H7 (cell line): ENCODE data around the gene LYSET. TPM values are rescaled to one million over a fixed set of nuclear protein-coding genes. Genes with fewer than 3 reads are reported as not detected.

Experiments
- DNase-seq: peaks from one replicate; pipeline ENCODE4 v3.0.0; 2012
- H3K27me3 ChIP-seq: 2 replicates; pipeline ENCODE4 v1.6.0; 2011; ENCODE audit warnings: mild to moderate bottlenecking, low read length; ENCODE audit not compliant: control insufficient read depth, insufficient read depth
- H3K36me3 ChIP-seq: replicated peaks from 2 replicates; pipeline ENCODE4 v1.5.1; 2011; ENCODE audit warnings: low read length; ENCODE audit not compliant: control insufficient read depth, insufficient read depth
- H3K4me3 ChIP-seq: 2 replicates; pipeline ENCODE4 v1.5.1; 2011; ENCODE audit warnings: low read depth, mild to moderate bottlenecking, control low read depth, low read length, moderate library complexity; ENCODE audit not compliant: insufficient read depth
- total RNA-seq: library from RNA; depleted of rRNA; stranded (reverse); fragments of >200 nt; shearing (Covaris generic); gene quantifications from 2 replicates; pipeline ENCODE4 v1.2.3, GENCODE V29; 2014

LYSET gene
- total RNA-seq, 1 experiment from 2014 or later: 13.9 TPM

DNA sequence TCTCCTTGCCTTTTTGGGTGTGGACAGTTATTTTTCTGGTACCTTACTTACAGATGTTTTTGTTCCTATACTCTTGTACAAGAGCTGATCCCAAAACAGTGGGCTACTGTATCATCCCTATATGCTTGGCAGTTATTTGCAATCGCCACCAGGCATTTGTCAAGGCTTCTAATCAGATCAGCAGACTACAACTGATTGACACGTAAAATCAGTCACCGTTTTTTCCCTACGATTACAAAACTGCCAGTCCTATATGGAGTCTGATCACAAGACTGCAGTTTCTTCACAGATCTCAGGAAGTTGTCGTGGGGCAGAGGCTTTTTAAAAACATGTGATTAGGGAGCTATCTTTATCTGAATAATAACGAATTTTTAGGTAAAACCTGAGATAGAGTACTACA, 1.3 kb downstream of the LYSET start:
- H3K36me3 ChIP-seq: peaks cover 3% of the 10 kb centered on the region; the same call in 1 of the 2 replicates
- H3K27me3 ChIP-seq: no peaks in the 10 kb centered on the region
- DNase-seq: no peak
- no peak overlapping the region for H3K4me3 ChIP-seq

GRCh38 chr14:93186956-93187355, 1.8 kb downstream of the LYSET start:
- DNase-seq: no peak
- peaks cover 3% of the 10 kb centered on the region; the same call in 1 of the 2 replicates for H3K36me3 ChIP-seq
- no peak overlapping the region for H3K4me3 ChIP-seq
- no peaks in the 10 kb centered on the region for H3K27me3 ChIP-seq

DNA sequence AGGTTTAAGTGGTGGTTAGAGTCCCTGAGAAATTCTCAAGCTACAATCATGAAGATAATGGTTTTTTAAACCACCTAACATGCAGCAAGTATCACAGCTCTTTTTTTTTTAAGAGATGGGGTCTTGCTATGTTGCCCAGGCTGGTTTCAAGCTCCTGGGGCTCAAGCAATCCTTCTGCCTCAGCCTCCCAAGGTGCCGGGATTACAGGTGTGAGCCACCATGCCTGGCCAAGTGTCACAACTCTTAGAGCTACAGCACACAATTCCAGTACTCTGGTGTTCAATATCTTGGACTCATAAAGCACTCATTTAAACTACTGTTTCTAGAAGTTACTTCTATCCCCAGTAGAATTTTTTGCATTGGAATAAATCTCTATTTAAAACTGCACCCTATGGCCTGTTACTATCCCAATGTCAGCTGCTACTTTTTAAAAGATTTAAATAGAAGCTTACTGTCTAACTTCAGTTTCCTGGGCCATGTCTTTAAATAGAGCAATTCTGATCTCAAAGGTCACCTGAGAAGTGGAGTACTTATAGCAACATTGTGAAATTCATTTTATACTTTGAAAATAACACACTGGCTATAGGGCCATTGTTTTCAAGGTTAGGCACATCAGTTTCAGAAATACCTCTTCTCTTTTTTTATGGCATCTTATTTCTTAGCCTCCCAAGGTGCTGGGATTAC, 10.3 kb downstream of the LYSET start:
- Histone ChIP-seq H3K36me3 (no peaks in the 10 kb centered on the region), H3K4me3 (no peak overlapping the region), H3K27me3 (no peaks in the 10 kb centered on the region)
- DNase-seq: no peak

GRCh38 chr14:93199031-93199430, 13.9 kb downstream of the LYSET start:
- Histone ChIP-seq H3K4me3 (no peak overlapping the region), H3K27me3 (no peaks in the 10 kb centered on the region), H3K36me3 (no peaks in the 10 kb centered on the region)
- DNase-seq: no peak

GRCh38 chr14:93200553-93200952, 15.4 kb downstream of the LYSET start:
- no peaks in the 10 kb centered on the region for H3K36me3 ChIP-seq
- no peak for DNase-seq
- no peak overlapping the region for H3K4me3 ChIP-seq
- H3K27me3 ChIP-seq: no peaks in the 10 kb centered on the region

DNA sequence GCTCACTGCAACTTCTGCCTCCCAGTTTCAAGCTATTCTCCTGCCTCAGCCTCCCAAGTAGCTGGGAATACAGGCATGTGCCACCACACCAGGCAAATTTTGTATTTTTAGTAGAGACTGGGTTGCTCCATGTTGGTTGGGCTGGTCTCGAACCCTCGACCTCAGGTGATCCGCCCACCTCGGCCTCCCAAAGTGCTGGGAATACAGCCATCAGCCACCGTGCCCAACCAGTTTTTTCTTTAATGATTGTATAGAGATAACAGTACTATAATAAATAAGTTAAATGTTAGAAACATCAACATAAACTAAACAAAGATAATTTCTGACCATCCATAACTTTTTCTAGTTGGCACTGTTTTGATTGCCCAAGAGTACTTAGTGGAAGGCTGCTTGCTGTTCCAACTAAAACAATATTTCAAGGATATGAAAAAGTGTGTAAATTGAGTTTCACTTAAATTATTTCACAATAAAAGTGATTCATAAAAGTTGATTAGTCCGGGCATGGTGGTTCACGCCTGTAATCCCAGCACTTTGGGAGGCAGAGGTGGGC, 16.1 kb downstream of the LYSET start:
- H3K36me3 ChIP-seq: no peaks in the 10 kb centered on the region
- H3K27me3 ChIP-seq: no peaks in the 10 kb centered on the region
- DNase-seq: no peak
- no peak overlapping the region for H3K4me3 ChIP-seq

DNA sequence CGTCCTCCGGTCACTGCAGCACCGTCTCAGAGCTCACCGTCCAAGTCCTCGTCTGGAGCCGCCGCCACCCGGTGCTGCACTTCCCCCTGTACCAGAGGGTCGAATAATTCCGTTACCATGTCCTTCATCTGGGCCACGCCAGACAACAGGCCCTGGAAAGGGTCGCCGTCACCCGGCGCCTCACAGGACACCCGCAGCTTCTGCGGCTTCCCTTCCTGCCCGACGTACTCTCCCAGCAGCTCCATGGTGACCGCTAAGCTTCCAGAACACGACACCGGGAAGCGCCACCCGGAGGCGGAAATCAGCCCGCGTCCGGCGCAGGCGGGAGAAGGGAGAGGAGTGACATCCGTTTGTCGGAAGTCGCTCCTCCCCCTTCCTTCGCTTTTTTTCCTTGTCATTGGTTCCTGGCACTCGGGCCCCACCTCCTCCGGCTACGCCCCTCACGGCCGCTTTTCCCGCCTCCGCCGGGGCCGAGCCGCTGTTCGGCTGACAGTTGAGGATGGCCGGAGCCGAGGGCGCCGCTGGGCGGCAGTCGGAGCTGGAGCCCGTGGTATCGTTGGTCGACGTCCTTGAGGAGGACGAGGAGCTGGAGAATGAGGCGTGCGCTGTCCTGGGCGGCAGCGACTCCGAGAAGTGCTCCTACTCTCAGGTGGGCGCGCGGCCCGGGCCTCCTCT, 21.8 kb downstream of the LYSET start, which contains the start of the genes GON7 and UBR7:
Gene GON7 (minus strand): TSS at position 273 of the 675 bp plus-strand sequence. CDS start 28 bp downstream, at position 245.
Gene UBR7 (plus strand): TSS at position 464 of the 675 bp plus-strand sequence. CDS start 36 bp downstream, at position 500.
- Histone ChIP-seq H3K4me3 (peak within 1 kb of the TSS; percentile 91), H3K36me3 (no peaks in the 10 kb centered on the region; the same call in none of the 2 replicates), H3K27me3 (no peaks in the 10 kb centered on the region)
- DNase-seq: peak; percentile 97

GRCh38 chr14:93207468-93208308, 22.6 kb downstream of the LYSET start:
- Histone ChIP-seq H3K4me3 (peak overlapping the region; percentile 91), H3K36me3 (no peaks in the 10 kb centered on the region; the same call in none of the 2 replicates), H3K27me3 (no peaks in the 10 kb centered on the region)
- DNase-seq: peak; percentile 79

DNA sequence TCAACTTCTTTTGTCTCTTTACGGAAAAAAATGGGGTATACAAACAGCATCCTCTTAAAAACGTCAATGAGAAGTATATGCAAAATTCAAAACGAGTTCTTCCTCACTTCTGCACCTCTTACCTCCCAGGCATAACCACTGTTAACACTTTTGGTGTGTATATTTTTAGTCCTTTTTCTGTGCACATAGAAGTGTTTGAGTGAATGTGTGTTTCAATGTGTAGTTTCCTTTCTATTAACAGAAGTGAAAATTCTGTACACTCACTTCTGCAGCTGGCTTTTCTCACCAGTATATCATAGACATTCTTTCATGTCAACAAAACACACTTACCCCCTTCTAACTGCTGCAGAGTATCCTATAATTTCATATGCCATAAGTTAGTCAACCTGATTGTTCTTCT, 27.3 kb downstream of the LYSET start:
- Histone ChIP-seq H3K36me3 (peaks cover 1% of the 10 kb centered on the region), H3K4me3 (no peak overlapping the region), H3K27me3 (no peaks in the 10 kb centered on the region)
- no peak for DNase-seq

- DNase-seq: no peak
- peaks cover 1% of the 10 kb centered on the region for H3K36me3 ChIP-seq
- H3K4me3 ChIP-seq: no peak overlapping the region
- H3K27me3 ChIP-seq: no peaks in the 10 kb centered on the region
Measured at GRCh38 chr14:93214598-93214997, 29.5 kb downstream of the LYSET start.

GRCh38 chr14:93219103-93219726, 34.1 kb downstream of the LYSET start:
- DNase-seq: peak; percentile 64
- H3K4me3 ChIP-seq: no peak overlapping the region
- no peaks in the 10 kb centered on the region for H3K27me3 ChIP-seq
- H3K36me3 ChIP-seq: peaks cover 8% of the 10 kb centered on the region

- no peak overlapping the region for H3K4me3 ChIP-seq
- peaks cover 6% of the 10 kb centered on the region for H3K36me3 ChIP-seq
- H3K27me3 ChIP-seq: no peaks in the 10 kb centered on the region
- DNase-seq: no peak
Measured at GRCh38 chr14:93220509-93220908, 35.4 kb downstream of the LYSET start.

DNA sequence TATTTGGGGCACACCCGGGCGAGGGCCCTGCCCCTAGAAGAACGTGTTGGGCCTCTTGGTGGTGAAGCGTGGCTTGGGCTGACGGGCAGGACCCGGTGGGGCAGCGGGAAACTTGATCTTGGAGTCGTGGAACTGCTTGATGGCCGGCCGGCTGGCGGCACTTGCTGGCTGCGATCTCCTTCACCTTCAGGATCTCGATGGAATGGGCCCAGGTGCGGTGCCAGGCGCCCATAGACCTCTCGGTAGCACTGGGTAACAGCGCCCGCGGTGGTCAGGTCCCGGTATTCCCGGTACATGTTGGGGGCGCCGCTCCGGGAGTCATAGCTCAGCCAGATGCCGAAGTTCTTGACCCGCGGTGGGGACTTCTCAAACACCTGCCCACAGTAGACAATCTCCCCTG, 38.4 kb downstream of the LYSET start:
- DNase-seq: no peak
- Histone ChIP-seq H3K4me3 (no peak overlapping the region), H3K36me3 (peaks cover 12% of the 10 kb centered on the region), H3K27me3 (no peaks in the 10 kb centered on the region)

GRCh38 chr14:93228550-93228949, 43.4 kb downstream of the LYSET start:
- DNase-seq: no peak
- peaks cover 5% of the 10 kb centered on the region for H3K36me3 ChIP-seq
- H3K4me3 ChIP-seq: no peak overlapping the region
- H3K27me3 ChIP-seq: no peaks in the 10 kb centered on the region
